Breast epithelium (tissue), 4 donors: ENCODE results near the gene IFIH1. TPM values are rescaled to one million over a fixed set of nuclear protein-coding genes. Genes with fewer than 3 reads are reported as not detected.
A peak's percentile ranks its signal among the peaks of the same experiment; 100 is the strongest.

Source experiments
- DNase-seq, 2 donors: peaks; one replicate each; pipeline ENCODE4 v3.0.0-alpha.2; 2019; ENCODE audit warnings: low spot score in 2 of 2
- H3K27ac ChIP-seq, 2 donors: fragments of 200-600 bp; sonication (generic) in 1 of 2; one replicate each; pipeline ENCODE4 v1.5.1; 2016 to 2019; ENCODE audit warnings: mild to moderate bottlenecking in 1 of 2
- H3K27me3 ChIP-seq, 2 donors: fragments of 200-600 bp; sonication (generic) in 1 of 2; one replicate each; pipeline versions ENCODE4 v1.5.1 to v1.6.0; 2017 to 2019; ENCODE audit warnings: control low read depth in 1 of 2, mild to moderate bottlenecking in 1 of 2
- H3K36me3 ChIP-seq: fragments of 200-600 bp; one replicate; pipeline ENCODE4 v1.5.1; 2019
- H3K4me1 ChIP-seq, 2 donors: fragments of 200-600 bp; sonication (generic); one replicate each; pipeline ENCODE4 v1.5.1; 2016 to 2019; ENCODE audit warnings: control low read depth in 1 of 2
- H3K4me3 ChIP-seq, 3 donors: fragments of 200-600 bp; sonication (generic); 1 replicate in 2 of 3; 2 replicates in 1 of 3; pipeline ENCODE4 v1.5.1; 2016 to 2019; ENCODE audit warnings: mild to moderate bottlenecking in 3 of 3, moderate library complexity in 2 of 3
- H3K9me3 ChIP-seq, 2 donors: fragments of 200-600 bp; sonication (generic) in 1 of 2; one replicate each; pipeline ENCODE4 v1.5.1; 2016 to 2019; ENCODE audit warnings: control low read depth in 1 of 2
- CTCF ChIP-seq, 3 donors: fragments of 450-650 bp; IDR thresholded peaks; one replicate each; pipeline ENCODE4 v1.5.1; 2016 to 2017; ENCODE audit warnings: antibody characterized with exemption in 3 of 3, mild to moderate bottlenecking in 3 of 3, moderate library complexity in 3 of 3
- POLR2A ChIP-seq: fragments of 450-650 bp; IDR thresholded peaks from one replicate; pipeline ENCODE4 v1.6.1; 2016; ENCODE audit warnings: antibody characterized with exemption, mild to moderate bottlenecking, moderate library complexity
- POLR2AphosphoS5 ChIP-seq, 3 donors: sonication (generic); formaldehyde crosslinking; IDR thresholded peaks; one replicate each; pipeline ENCODE4 v1.6.1; 2017; ENCODE audit warnings: antibody characterized with exemption in 3 of 3
- intact Hi-C: fragments of 100-400 bp; cut with DNase I; formaldehyde crosslinking; loops from one replicate; pipeline ENCODE4 v1.15.1; 2023; ENCODE audit warnings: low total_unique reads
- total RNA-seq, 3 donors: library from RNA; depleted of rRNA; stranded (reverse); fragments of >200 nt; gene quantifications; one replicate each; pipeline ENCODE4 v1.1.0, GENCODE V29; 2016

Gene IFIH1
- total RNA-seq, 3 donors from 2014 or later, result 9.6 to 19.9 (median 13.1) TPM

GRCh38 chr2:162254236-162254871, 64.1 kb downstream of the IFIH1 start:
- no peak for DNase-seq
- Histone ChIP-seq H3K9me3 (peaks cover 0 to 7% of the 10 kb centered on the region in 2 donors), H3K4me1 (no peaks in the 10 kb centered on the region), H3K4me3 (no peak overlapping the region), H3K36me3 (no peaks in the 10 kb centered on the region), H3K27ac (no peak overlapping the region), H3K27me3 (no peaks in the 10 kb centered on the region)
- intact Hi-C loops, result no loop called here
- TF ChIP-seq POLR2A (no peak), CTCF (IDR thresholded peaks at IDR 0.05) (no peak)

GRCh38 chr2:162253435-162253834, 65.0 kb downstream of the IFIH1 start:
- DNase-seq, result no peak
- Histone ChIP-seq H3K36me3 (no peaks in the 10 kb centered on the region), H3K27ac (no peak overlapping the region), H3K9me3 (peaks cover 0 to 7% of the 10 kb centered on the region in 2 donors), H3K4me1 (no peaks in the 10 kb centered on the region), H3K27me3 (no peaks in the 10 kb centered on the region), H3K4me3 (no peak overlapping the region)
- intact Hi-C loops, result no loop called here
- no peak for TF ChIP-seq POLR2AphosphoS5 (IDR thresholded peaks at IDR 0.05)
- TF ChIP-seq POLR2A, result no peak
- TF ChIP-seq CTCF (IDR thresholded peaks at IDR 0.05), result no peak

- H3K9me3 ChIP-seq, result peaks cover 0 to 7% of the 10 kb centered on the region in 2 donors
- intact Hi-C loops, result no loop called here
- no peaks in the 10 kb centered on the region for H3K36me3 ChIP-seq
- TF ChIP-seq POLR2A, result no peak
- TF ChIP-seq CTCF (IDR thresholded peaks at IDR 0.05), result no peak
- TF ChIP-seq POLR2AphosphoS5 (IDR thresholded peaks at IDR 0.05), result no peak
- no peaks in the 10 kb centered on the region for H3K4me1 ChIP-seq
- no peak overlapping the region for H3K4me3 ChIP-seq
- H3K27ac ChIP-seq, result no peak overlapping the region
- no peaks in the 10 kb centered on the region for H3K27me3 ChIP-seq
- no peak for DNase-seq
Observed at GRCh38 chr2:162252153-162252552, 66.3 kb downstream of the IFIH1 start.

GRCh38 chr2:162245781-162246180, 72.7 kb downstream of the IFIH1 start:
- no peak for DNase-seq
- H3K27ac ChIP-seq, result peak overlapping the region; percentile 3 to 6
- no peaks in the 10 kb centered on the region for H3K27me3 ChIP-seq
- no peaks in the 10 kb centered on the region for H3K36me3 ChIP-seq
- intact Hi-C loops, result no loop called here
- peaks cover 0 to 6% of the 10 kb centered on the region in 2 donors for H3K4me1 ChIP-seq
- H3K9me3 ChIP-seq, result peaks cover 0 to 7% of the 10 kb centered on the region in 2 donors
- H3K4me3 ChIP-seq, result no peak overlapping the region
- TF ChIP-seq POLR2AphosphoS5 (IDR thresholded peaks at IDR 0.05) (no peak), CTCF (IDR thresholded peaks at IDR 0.05) (no peak), POLR2A (no peak)

- H3K4me3 ChIP-seq, result no peak overlapping the region
- no peak for DNase-seq
- no peak for TF ChIP-seq POLR2AphosphoS5 (IDR thresholded peaks at IDR 0.05)
- no peak for TF ChIP-seq POLR2A
- TF ChIP-seq CTCF (IDR thresholded peaks at IDR 0.05), result no peak
- H3K27me3 ChIP-seq, result no peaks in the 10 kb centered on the region
- intact Hi-C loops, result no loop called here
- H3K27ac ChIP-seq, result peak overlapping the region; percentile 74 to 77
- H3K4me1 ChIP-seq, result peaks cover 0 to 6% of the 10 kb centered on the region in 2 donors
- peaks cover 0 to 2% of the 10 kb centered on the region in 2 donors for H3K9me3 ChIP-seq
- no peaks in the 10 kb centered on the region for H3K36me3 ChIP-seq
Observed at GRCh38 chr2:162245061-162245460, 73.4 kb downstream of the IFIH1 start.
